ENCODE results near the gene ARRDC4.

The ARRDC4 gene

GRCh38 chr15:97940993-97941392 lies 19.5 kb upstream of the ARRDC4 start:
- TF ChIP-seq POLR2AphosphoS5 (IDR thresholded peaks at IDR 0.05; ENCODE audit: borderline replicate concordance, low read depth, low read length) (no peak), FOXP2 (optimal IDR thresholded peaks at IDR 0.05; ENCODE audit: control extremely low read depth, extremely low read length, insufficient read depth) (no peak), EZH2 (IDR thresholded peaks at IDR 0.05) (no peak)
- Histone ChIP-seq H3K4me3 (no peak overlapping the region), H3K9me3 (ENCODE audit: low read depth, low read length) (no peaks in the 10 kb centered on the region), H3K9ac (ENCODE audit: insufficient read length) (no peak overlapping the region), H3K27ac (no peak overlapping the region), H3K36me3 (ENCODE audit: insufficient read depth, low read length) (no peaks in the 10 kb centered on the region)
- no peak for DNase-seq (ENCODE audit: low read depth, low spot score)

DNA sequence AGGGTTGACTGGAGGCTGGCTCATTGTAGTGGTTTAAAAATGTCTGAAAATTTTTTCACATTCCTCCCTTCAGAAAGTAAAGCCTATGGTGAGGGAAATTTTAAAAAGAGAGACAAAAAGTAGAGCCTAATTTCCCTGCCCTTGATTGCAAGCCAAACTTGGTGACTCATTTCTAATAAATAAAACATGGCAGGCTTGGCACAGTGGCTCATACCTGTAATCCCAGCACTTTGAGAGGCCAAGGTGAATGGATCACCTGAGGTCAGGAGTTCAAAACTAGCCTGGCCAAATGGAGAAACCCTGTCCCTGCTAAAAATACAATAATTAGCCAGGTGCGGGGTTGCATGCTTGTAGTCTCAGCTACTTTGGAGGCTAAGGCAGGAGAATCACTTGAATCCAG lies 18.9 kb upstream of the ARRDC4 start:
- DNase-seq (ENCODE audit: low read depth, low spot score), result no peak
- H3K36me3 ChIP-seq (ENCODE audit: insufficient read depth, low read length), result no peaks in the 10 kb centered on the region
- no peak overlapping the region for H3K9ac ChIP-seq (ENCODE audit: insufficient read length)
- no peak overlapping the region for H3K4me3 ChIP-seq
- no peaks in the 10 kb centered on the region for H3K9me3 ChIP-seq (ENCODE audit: low read depth, low read length)
- TF ChIP-seq POLR2AphosphoS5 (IDR thresholded peaks at IDR 0.05; ENCODE audit: borderline replicate concordance, low read depth, low read length) (no peak), EZH2 (IDR thresholded peaks at IDR 0.05) (no peak), FOXP2 (optimal IDR thresholded peaks at IDR 0.05; ENCODE audit: control extremely low read depth, extremely low read length, insufficient read depth) (no peak)
- H3K27ac ChIP-seq, result no peak overlapping the region

DNA sequence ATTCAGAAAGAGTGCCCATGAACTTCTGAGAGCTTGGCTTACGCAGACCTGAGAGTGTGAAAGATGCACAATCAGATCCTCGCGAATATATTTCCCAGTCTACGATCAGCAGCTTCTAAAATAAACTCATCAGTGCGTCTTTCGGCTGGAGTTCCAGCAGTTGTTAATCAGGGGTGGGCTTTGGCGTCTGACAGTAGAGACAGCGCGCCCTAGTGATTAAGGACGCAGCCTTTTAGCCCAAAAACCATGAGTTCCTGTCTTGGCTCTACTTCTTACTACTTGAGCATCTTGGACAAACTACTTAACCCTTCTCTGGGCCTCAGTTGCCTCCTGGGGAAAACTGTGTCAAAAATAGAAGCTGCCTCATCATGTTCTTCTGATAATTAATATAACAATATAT lies 15.8 kb upstream of the ARRDC4 start:
- Histone ChIP-seq H3K9ac (ENCODE audit: insufficient read length) (no peak overlapping the region), H3K27ac (no peak overlapping the region), H3K9me3 (ENCODE audit: low read depth, low read length) (no peaks in the 10 kb centered on the region), H3K4me3 (no peak overlapping the region), H3K36me3 (ENCODE audit: insufficient read depth, low read length) (no peaks in the 10 kb centered on the region)
- no peak for DNase-seq (ENCODE audit: low read depth, low spot score)
- TF ChIP-seq POLR2AphosphoS5 (IDR thresholded peaks at IDR 0.05; ENCODE audit: borderline replicate concordance, low read depth, low read length) (no peak), EZH2 (IDR thresholded peaks at IDR 0.05) (no peak), FOXP2 (optimal IDR thresholded peaks at IDR 0.05; ENCODE audit: control extremely low read depth, extremely low read length, insufficient read depth) (no peak)

DNA sequence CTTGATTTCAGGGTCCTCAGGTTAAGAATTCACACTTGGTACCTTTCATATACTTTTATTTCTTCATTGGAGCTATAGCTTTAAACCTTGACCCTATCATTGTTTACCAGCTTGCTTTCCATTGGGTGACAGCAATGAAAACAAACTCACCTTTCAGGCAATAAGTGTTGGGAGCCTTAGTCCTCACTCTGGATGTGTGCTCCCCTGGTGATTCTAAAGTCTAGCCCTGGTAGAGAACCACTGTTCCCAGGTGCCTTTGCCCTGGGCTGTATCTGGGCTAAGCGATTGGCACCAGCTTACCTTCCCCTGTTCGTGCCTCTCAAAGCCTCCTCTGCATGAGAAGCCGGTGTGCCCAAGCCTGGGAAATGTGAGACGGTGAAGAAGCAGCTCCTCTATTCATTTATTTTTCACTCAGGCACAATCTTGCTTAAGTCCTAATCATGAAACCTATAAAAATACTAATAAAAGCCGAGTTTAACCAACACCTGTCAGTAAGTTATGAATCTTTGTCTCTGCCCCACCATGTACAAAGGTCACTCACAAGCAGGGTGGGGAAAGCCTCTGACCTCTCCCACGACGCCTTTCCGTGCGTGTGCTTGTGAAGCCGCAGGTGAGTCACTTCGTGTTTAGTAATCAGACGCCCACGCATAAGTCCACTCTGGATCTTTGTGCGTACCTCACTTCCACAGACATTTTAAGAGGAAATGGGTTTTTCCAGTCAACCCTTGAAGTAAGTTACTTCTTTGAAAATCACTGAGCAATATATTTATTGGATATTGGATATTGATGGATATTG lies 12.8 kb upstream of the ARRDC4 start:
- DNase-seq (ENCODE audit: low read depth, low spot score), result no peak
- no peak overlapping the region for H3K4me3 ChIP-seq
- TF ChIP-seq EZH2 (IDR thresholded peaks at IDR 0.05), result no peak
- TF ChIP-seq POLR2AphosphoS5 (IDR thresholded peaks at IDR 0.05; ENCODE audit: borderline replicate concordance, low read depth, low read length), result no peak
- TF ChIP-seq FOXP2 (optimal IDR thresholded peaks at IDR 0.05; ENCODE audit: control extremely low read depth, extremely low read length, insufficient read depth), result no peak
- no peaks in the 10 kb centered on the region for H3K9me3 ChIP-seq (ENCODE audit: low read depth, low read length)
- no peaks in the 10 kb centered on the region for H3K36me3 ChIP-seq (ENCODE audit: insufficient read depth, low read length)
- no peak overlapping the region for H3K9ac ChIP-seq (ENCODE audit: insufficient read length)
- H3K27ac ChIP-seq, result no peak overlapping the region

DNA sequence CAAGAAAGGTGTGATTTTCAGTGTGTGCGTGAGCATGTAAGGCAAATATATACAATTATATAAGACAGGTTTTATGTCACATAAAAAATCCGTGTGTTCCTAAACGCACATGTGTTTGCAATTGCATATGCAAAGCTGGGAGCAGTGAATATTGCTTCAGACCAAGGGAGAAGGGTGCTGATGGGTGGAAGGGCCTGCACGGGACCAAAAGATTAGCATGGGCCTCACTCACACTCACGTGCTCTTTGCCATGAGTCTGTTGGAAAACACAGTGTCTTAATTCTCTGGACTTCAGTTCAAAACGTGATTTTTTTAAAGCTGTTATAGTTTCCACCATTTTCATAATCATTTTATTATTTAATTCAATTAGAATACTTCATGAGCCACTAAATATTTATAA lies 7.2 kb upstream of the ARRDC4 start:
- Histone ChIP-seq H3K27ac (no peak overlapping the region), H3K36me3 (ENCODE audit: insufficient read depth, low read length) (no peaks in the 10 kb centered on the region), H3K4me3 (no peak overlapping the region), H3K9me3 (ENCODE audit: low read depth, low read length) (no peaks in the 10 kb centered on the region), H3K9ac (ENCODE audit: insufficient read length) (no peak overlapping the region)
- no peak for DNase-seq (ENCODE audit: low read depth, low spot score)
- TF ChIP-seq FOXP2 (optimal IDR thresholded peaks at IDR 0.05; ENCODE audit: control extremely low read depth, extremely low read length, insufficient read depth) (no peak), POLR2AphosphoS5 (IDR thresholded peaks at IDR 0.05; ENCODE audit: borderline replicate concordance, low read depth, low read length) (no peak), EZH2 (IDR thresholded peaks at IDR 0.05) (no peak)

GRCh38 chr15:97953748-97954147 lies 6.8 kb upstream of the ARRDC4 start:
- no peak for DNase-seq (ENCODE audit: low read depth, low spot score)
- no peak overlapping the region for H3K4me3 ChIP-seq
- no peaks in the 10 kb centered on the region for H3K36me3 ChIP-seq (ENCODE audit: insufficient read depth, low read length)
- TF ChIP-seq POLR2AphosphoS5 (IDR thresholded peaks at IDR 0.05; ENCODE audit: borderline replicate concordance, low read depth, low read length) (no peak), EZH2 (IDR thresholded peaks at IDR 0.05) (no peak), FOXP2 (optimal IDR thresholded peaks at IDR 0.05; ENCODE audit: control extremely low read depth, extremely low read length, insufficient read depth) (no peak)
- no peak overlapping the region for H3K27ac ChIP-seq
- no peak overlapping the region for H3K9ac ChIP-seq (ENCODE audit: insufficient read length)
- no peaks in the 10 kb centered on the region for H3K9me3 ChIP-seq (ENCODE audit: low read depth, low read length)

- Histone ChIP-seq H3K36me3 (ENCODE audit: insufficient read depth, low read length) (no peaks in the 10 kb centered on the region), H3K9me3 (ENCODE audit: low read depth, low read length) (no peaks in the 10 kb centered on the region), H3K4me3 (no peak overlapping the region), H3K27ac (no peak overlapping the region), H3K9ac (ENCODE audit: insufficient read length) (no peak overlapping the region)
- no peak for DNase-seq (ENCODE audit: low read depth, low spot score)
- TF ChIP-seq FOXP2 (optimal IDR thresholded peaks at IDR 0.05; ENCODE audit: control extremely low read depth, extremely low read length, insufficient read depth) (no peak), POLR2AphosphoS5 (IDR thresholded peaks at IDR 0.05; ENCODE audit: borderline replicate concordance, low read depth, low read length) (no peak), EZH2 (IDR thresholded peaks at IDR 0.05) (no peak)
Measured at GRCh38 chr15:97955035-97955434, 5.5 kb upstream of the ARRDC4 start.

GRCh38 chr15:97955529-97955928 lies 5.0 kb upstream of the ARRDC4 start:
- TF ChIP-seq POLR2AphosphoS5 (IDR thresholded peaks at IDR 0.05; ENCODE audit: borderline replicate concordance, low read depth, low read length), result no peak
- no peak for TF ChIP-seq EZH2 (IDR thresholded peaks at IDR 0.05)
- no peak for TF ChIP-seq FOXP2 (optimal IDR thresholded peaks at IDR 0.05; ENCODE audit: control extremely low read depth, extremely low read length, insufficient read depth)
- Histone ChIP-seq H3K27ac (no peak overlapping the region), H3K4me3 (no peak overlapping the region), H3K9ac (ENCODE audit: insufficient read length) (no peak overlapping the region), H3K36me3 (ENCODE audit: insufficient read depth, low read length) (no peaks in the 10 kb centered on the region), H3K9me3 (ENCODE audit: low read depth, low read length) (no peaks in the 10 kb centered on the region)
- DNase-seq (ENCODE audit: low read depth, low spot score), result no peak

Data from SK-N-MC (cell line).